NOMO-1 treated with DMSO at 0.1 percent for 48 hours (cell line): ENCODE results near the gene NIT1.
"Not testable (repeated sequence)": the region's sequence is repeated elsewhere in the genome, so short reads cannot be mapped to it uniquely, and the experiment has no call there.

Experiments used
- DNase-seq: peaks from one replicate; lab custom pipeline; 2025; ENCODE audit not compliant: unreplicated experiment; lab: John Stamatoyannopoulos, UW

Gene NIT1

GRCh38 chr1:161111527-161111926 lies 6.4 kb upstream of the NIT1 start:
- peak; percentile 73 for DNase-seq

- no peak for DNase-seq
These were observed 4.0 kb upstream of the NIT1 start for GRCh38 chr1:161113915-161114314.

DNA sequence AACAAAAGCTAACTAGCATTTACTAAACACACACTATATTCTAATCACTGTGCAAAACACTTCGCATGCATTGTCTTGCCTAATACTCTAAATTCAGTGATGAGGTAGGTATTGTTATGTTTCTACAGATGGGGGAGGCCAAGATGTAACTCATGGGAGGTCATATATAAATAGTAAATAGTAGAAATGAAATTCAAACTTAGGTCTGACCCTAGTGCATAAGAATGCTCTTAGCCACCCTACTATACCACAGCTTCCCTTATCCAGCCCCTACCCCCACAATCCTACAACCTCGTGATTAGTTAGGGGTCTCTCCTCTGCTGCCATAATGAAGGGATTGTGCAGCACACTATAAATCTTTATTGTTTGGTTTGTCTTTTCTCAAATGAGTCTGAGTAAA lies 3.3 kb upstream of the NIT1 start:
- DNase-seq: no peak

DNA sequence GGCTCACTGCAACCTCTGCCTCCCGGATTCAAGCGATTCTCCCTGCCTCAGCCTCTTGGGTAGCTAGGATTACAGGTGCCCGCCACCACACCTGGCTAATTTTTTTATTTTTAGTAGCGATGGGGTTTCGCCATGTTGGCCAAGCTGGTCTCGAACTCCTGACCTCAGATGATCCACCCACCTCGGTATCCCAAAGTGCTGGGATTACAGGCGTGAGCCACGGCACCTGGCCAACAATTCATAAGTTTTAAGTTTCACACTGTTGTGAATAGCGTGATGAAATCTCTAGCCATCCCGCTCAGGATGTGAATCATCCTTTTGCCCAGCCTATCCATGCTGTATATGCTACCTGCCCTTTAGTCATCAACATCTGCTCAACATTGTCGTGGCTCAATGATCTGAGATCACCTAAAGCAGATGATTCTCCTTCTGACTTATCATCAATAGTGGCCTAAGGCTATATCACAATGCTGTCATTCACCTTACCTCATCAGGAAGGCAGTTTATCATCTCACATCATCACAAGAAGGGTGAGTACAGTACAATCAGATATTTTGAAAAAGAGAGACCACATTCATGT lies 2.7 kb upstream of the NIT1 start:
- peak; percentile 16 for DNase-seq

GRCh38 chr1:161115961-161116360 lies 1.9 kb upstream of the NIT1 start:
- DNase-seq: not testable (repeated sequence)

- peak; percentile 44 for DNase-seq
These were observed 1.4 kb downstream of the NIT1 start for GRCh38 chr1:161119092-161119903.

- no peak for DNase-seq
These were observed 3.2 kb downstream of the NIT1 start for GRCh38 chr1:161121042-161121650.

- peak; percentile 59 for DNase-seq
These were observed 3.9 kb downstream of the NIT1 start for GRCh38 chr1:161121834-161122233.

- DNase-seq: no peak
These were observed 5.1 kb downstream of the NIT1 start for GRCh38 chr1:161122967-161123366.

DNA sequence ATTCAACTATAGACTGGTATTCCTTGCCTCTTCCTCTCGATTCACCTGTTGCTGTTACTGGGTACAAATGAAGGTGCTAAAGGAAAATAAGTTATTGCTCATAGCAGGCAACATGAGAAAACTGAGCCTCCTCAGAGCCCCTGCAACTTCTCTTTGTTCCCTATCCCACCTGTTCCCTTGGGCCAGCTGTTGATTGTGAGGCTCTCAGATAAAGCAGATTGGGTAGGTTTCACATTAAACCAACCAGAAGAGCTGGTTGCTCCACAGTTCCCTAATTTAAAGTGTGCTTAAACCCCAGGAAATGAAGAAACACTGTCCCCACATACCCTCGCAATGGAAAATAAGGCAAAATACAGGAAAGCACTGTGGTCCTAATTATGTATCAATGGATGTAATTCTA lies 9.7 kb downstream of the NIT1 start:
- peak; percentile 41 for DNase-seq

DNA sequence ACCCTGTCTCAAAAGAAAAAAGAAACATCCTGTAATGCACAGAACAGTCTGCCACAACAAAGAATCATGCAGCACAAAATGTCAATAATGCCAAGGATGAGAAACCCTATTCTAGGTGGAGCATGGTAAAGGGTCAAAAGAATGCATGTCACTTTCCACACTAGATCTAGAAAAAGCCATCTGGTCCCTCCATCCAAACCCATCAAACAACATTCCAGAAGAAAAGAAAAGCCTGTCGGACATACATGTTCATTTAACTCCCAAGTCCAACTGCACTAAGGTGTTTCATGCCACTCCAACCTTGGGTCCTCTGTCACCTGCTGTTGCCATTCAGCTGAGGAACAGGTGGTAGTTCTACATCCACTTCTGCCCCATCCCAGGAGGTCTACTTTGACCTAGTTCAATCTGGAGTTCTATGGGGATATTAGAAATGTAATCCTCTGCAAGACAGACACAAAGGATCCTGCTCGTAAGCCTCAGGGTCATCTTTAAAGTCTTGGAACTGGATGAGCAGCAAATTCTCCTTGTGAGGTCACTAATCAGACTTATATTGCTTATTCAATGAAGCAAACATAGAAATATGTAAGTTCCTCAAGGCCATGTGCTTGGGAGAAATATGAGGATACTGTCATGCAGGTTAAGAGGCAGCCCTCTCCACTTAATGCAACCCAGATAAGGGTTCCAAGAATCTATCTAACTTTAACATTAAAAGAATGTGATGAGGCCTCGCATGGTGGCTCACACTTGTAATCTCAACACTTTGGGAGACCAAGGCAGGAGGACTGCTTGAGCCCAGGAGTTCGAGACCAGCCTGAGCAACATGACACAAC lies 10.9 kb downstream of the NIT1 start:
- DNase-seq: no peak

DNA sequence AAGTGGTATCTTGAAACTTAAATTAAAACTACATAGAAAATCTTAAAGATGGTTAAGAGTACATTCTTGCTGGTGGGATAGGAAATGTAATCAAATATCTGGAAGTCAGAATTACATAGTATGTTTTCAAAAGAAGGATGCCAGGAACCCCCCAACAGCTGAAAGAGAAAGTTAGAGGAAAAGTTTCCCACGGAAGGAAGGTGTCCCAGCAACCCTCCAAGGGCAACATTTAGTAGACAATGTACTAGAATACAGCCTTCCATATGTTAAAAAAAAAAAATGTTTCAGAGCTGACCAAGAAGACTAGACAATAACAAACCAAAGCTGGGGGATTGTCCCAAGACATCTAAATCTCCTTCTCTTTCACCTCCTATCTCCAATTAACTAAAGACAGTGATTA lies 12.4 kb downstream of the NIT1 start:
- DNase-seq: no peak

GRCh38 chr1:161131523-161132409 lies 13.9 kb downstream of the NIT1 start:
- no peak for DNase-seq

GRCh38 chr1:161132410-161133219 lies 14.7 kb downstream of the NIT1 start, which contains the start of gene DEDD:
TSS of gene DEDD (minus strand) at chr1:161132667. CDS start at chr1:161124462, 8,205 bp downstream.
- DNase-seq: peak; percentile 98

- DNase-seq: no peak
These were observed 15.4 kb downstream of the NIT1 start for GRCh38 chr1:161133220-161133740.

GRCh38 chr1:161137881-161138280 lies 20.0 kb downstream of the NIT1 start:
- DNase-seq: no peak

DNA sequence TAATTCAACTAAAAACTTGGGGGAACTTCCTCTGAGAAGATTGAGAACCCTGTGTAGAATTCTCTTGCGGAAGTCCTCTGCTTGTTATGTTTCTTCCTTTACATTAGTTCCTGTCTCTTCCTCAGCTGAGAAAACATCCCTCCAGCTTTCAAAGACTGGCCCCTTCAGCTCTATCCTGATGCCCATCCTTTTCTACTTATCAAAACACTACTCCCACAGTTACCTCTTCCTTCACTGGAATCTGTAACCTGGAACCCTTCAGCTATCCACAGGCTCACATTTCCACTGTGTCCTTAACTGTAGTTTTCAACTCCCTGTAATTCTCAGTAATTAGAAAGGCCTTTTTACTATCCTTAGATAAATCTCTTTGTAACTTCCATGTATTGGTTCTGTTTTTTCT lies 20.5 kb downstream of the NIT1 start:
- DNase-seq: peak; percentile 25

- peak; percentile 38 for DNase-seq
These were observed 21.9 kb downstream of the NIT1 start for GRCh38 chr1:161139766-161140165.

DNA sequence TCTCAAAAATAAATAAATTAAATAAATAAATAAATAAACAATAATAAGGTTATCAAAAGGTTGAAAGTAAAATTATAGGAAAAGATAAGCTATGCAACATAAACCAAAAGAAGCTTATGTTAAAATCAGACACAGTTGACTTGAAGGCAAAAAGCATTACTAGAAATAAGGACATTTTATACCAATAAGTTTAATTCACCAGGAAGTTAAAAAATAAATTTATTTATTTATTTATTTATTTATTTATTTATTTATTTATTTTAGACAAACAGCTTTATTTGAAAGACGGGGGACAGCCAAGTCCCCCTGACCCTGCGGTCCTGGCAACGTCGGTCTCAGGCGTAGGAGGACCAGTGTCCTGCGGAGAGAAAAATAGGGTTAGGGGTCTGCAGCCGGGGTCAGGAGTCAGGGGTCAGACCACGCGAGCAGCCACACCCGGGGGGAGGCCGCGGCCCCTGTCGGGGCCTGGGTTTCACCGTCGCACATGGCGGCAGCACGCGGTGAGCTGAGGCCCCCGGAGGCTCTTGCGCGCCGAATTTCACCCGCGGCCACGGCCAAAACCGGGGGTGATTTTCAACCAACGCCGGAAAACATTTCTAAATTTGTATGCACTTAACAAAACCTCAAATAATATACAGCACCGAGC lies 23.0 kb downstream of the NIT1 start:
- no peak for DNase-seq
